OCI-LY7 (cell line): ENCODE measurements around the gene TXK. TPM values are rescaled to one million over a fixed set of nuclear protein-coding genes. Genes with fewer than 3 reads are reported as not detected.

ENCODE experiments used
- BruUV-seq: library from RNA; stranded (reverse); fragments of 400-500 nt; replicated peaks from 2 replicates; lab custom pipeline; 2021; lab: Mats Ljungman, UMichigan
- CTCF ChIA-PET: fragments of 300-600 bp; sonication (Branson Sonifier 250); formaldehyde crosslinking; loops from one replicate; lab custom pipeline; 2022; ENCODE audit warnings: antibody characterized with exemption; ENCODE audit not compliant: unreplicated experiment; lab: Charles Lee
- POLR2A ChIA-PET: fragments of 300-600 bp; sonication (Branson Sonifier 250); formaldehyde crosslinking; loops from one replicate; lab custom pipeline; 2022; ENCODE audit warnings: antibody characterized with exemption; lab: Charles Lee
- DNase-seq: peaks from one replicate; pipeline ENCODE4 v3.0.0-alpha.2; 2015; ENCODE audit warnings: low spot score
- H2AFZ ChIP-seq: fragments of 200-600 bp; sonication (generic), shearing (Covaris generic); 2 replicates; pipeline ENCODE4 v1.6.1; 2014; ENCODE audit warnings: mild to moderate bottlenecking, antibody characterized with exemption, low read length, moderate library complexity
- H3K27ac ChIP-seq: fragments of 200-600 bp; sonication (generic); 2 replicates; pipeline ENCODE4 v1.5.1; 2014; ENCODE audit warnings: mixed run types, low read depth, mild to moderate bottlenecking, moderate library complexity, low read length, inconsistent platforms; ENCODE audit not compliant: poor library complexity, severe bottlenecking
- H3K36me3 ChIP-seq: fragments of 200-600 bp; sonication (generic); 2 replicates; pipeline ENCODE4 v1.6.1; 2014; ENCODE audit warnings: mild to moderate bottlenecking, antibody characterized with exemption, low read length, moderate library complexity, mixed read lengths; ENCODE audit not compliant: insufficient read depth
- H3K4me1 ChIP-seq: fragments of 200-600 bp; sonication (generic); 2 replicates; pipeline ENCODE4 v1.5.1; 2014; ENCODE audit warnings: mild to moderate bottlenecking, low read length; ENCODE audit not compliant: insufficient read depth, poor library complexity, severe bottlenecking
- H3K4me2 ChIP-seq: fragments of 200-600 bp; sonication (generic); 2 replicates; pipeline ENCODE4 v1.6.1; 2014; ENCODE audit warnings: mild to moderate bottlenecking, low read length
- H3K4me3 ChIP-seq: fragments of 200-600 bp; sonication (generic); 2 replicates; pipeline ENCODE4 v1.5.1; 2014; ENCODE audit warnings: mild to moderate bottlenecking, low read depth, low read length; ENCODE audit not compliant: poor library complexity, severe bottlenecking
- H3K79me2 ChIP-seq: fragments of 200-600 bp; sonication (generic); 2 replicates; pipeline ENCODE4 v1.6.1; 2016; ENCODE audit warnings: low read depth, mild to moderate bottlenecking, low read length, moderate library complexity, mixed read lengths; ENCODE audit not compliant: insufficient read depth
- H3K9me2 ChIP-seq: fragments of 200-600 bp; sonication (generic); 2 replicates; pipeline ENCODE4 v1.6.1; 2016; ENCODE audit warnings: mild to moderate bottlenecking, low read length, mixed read lengths; ENCODE audit not compliant: insufficient read depth
- H3K9me3 ChIP-seq: fragments of 200-600 bp; sonication (generic); 2 replicates; pipeline ENCODE4 v1.6.1; 2014; ENCODE audit warnings: mild to moderate bottlenecking, mixed run types, low read length, mixed read lengths
- H4K20me1 ChIP-seq: fragments of 200-600 bp; sonication (generic); 2 replicates; pipeline ENCODE4 v1.6.1; 2014; ENCODE audit warnings: mild to moderate bottlenecking, antibody characterized with exemption, low read length, moderate library complexity, mixed read lengths; ENCODE audit not compliant: insufficient read depth
- CTCF ChIP-seq: fragments of 200-600 bp; sonication (generic); conservative IDR thresholded peaks from 2 replicates; pipeline ENCODE4 v1.5.1; 2014; ENCODE audit warnings: mild to moderate bottlenecking, antibody characterized with exemption, low read length, moderate library complexity, mixed read lengths
- EZH2phosphoT487 ChIP-seq: fragments of 200-600 bp; sonication (generic); IDR thresholded peaks from 2 replicates; pipeline ENCODE4 v1.6.1; 2018; ENCODE audit warnings: low read depth, borderline replicate concordance, mild to moderate bottlenecking, mixed run types, antibody characterized with exemption, low read length, moderate library complexity, mixed read lengths
- intact Hi-C: fragments of 100-400 bp; cut with micrococcal nuclease; formaldehyde crosslinking; loops from one replicate; pipeline ENCODE4 v1.10.0; 2022; ENCODE audit not compliant: unreplicated experiment
- total RNA-seq, 2 experiments: library from RNA; depleted of rRNA in 1 of 2; stranded (reverse); fragments of >200 nt in 1 of 2; shearing (Covaris generic) in 1 of 2; gene quantifications; 2 replicates each; pipeline ENCODE4 v1.2.3, GENCODE V29; 2014 to 2022

TXK gene
- total RNA-seq, 2 experiments from 2014 or later, result 0.11 TPM; not detected in 1

DNA sequence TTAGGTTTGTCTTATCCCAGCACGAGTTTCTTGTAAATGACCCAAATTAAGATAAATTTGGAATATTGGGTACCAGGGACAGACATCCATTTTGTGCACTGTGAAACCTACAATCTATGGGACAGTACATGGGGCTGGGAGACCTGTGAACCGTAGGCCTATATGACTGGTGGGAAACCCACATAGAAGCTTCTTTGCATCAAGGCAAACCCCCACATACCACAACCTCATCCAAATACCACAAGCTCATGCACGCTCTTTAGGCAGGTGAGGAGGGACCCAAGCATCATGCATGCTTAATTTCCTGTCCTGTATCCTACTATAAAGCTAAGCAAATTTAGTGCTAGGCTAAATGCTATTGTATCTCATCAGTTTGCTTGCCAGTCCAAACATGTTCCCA is 69.7 kb downstream of the TXK start:
- no peak for DNase-seq
- Histone ChIP-seq H3K79me2 (no peaks in the 10 kb centered on the region), H3K27ac (no peak overlapping the region), H2AFZ (no peak overlapping the region), H3K9me2 (no peaks in the 10 kb centered on the region), H3K9me3 (no peaks in the 10 kb centered on the region), H3K4me3 (no peak overlapping the region), H4K20me1 (no peaks in the 10 kb centered on the region), H3K36me3 (no peaks in the 10 kb centered on the region), H3K4me1 (no peaks in the 10 kb centered on the region), H3K4me2 (no peak overlapping the region)
- ChIA-PET CTCF (no interaction called here), POLR2A (interaction anchor here (0.9 kb wide), 1 partner anchor 15 kb away, joined by 3 read pairs; no protein-coding TSS in a partner anchor)
- BruUV-seq, result no TSS peak
- no peak for TF ChIP-seq EZH2phosphoT487
- no peak for TF ChIP-seq CTCF
- intact Hi-C loops, result no loop called here

DNA sequence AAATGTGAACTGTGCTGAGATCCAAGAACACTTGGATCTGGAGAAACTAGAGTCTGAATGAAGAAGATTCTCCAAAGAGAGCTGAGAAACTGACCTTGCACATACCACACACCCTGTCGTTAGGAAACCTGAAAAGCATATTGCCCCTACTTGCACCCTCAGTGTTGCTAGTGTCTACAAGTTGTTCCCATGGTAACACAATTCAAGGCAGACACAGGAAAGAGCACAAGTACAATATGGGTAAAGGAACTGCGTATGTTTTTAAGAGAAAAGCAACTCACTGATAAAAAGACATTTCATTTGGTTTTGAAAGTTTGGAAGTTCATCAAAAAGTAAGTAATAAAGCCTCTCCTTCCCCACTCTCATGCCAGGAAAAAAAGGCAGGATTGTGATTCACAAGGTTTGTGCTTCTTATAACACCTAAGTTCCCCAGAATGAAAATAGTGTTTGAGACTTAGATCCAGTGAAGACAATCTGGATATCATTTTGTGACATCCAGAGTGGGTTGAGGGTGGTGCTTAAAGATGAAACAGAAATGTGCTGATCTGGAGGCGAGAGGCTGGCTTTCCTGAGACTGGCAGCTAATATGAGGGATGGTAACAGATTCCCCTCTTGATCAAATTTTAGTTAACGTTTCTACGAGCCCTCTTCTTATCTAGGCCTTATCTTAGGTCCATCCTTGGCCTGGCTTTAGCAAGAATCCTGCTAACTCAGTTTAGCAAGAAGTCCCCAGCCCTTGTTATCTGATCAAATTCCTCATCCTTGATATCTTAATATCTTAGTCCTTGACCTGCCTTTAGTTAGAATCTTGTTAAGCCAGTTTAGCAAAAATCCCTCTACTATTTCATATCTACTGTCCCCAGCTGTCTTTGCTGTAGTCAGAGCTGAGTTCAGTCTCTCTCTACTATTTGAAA is 75.2 kb downstream of the TXK start:
- Histone ChIP-seq H3K9me2 (no peaks in the 10 kb centered on the region), H3K27ac (no peak overlapping the region), H3K9me3 (no peaks in the 10 kb centered on the region), H3K4me2 (no peak overlapping the region), H2AFZ (no peak overlapping the region), H3K79me2 (no peaks in the 10 kb centered on the region), H3K4me1 (no peaks in the 10 kb centered on the region), H4K20me1 (no peaks in the 10 kb centered on the region), H3K4me3 (no peak overlapping the region), H3K36me3 (no peaks in the 10 kb centered on the region)
- no peak for DNase-seq
- ChIA-PET CTCF (no interaction called here), POLR2A (interaction anchor here (0.6 to 1.2 kb wide), 7 partner anchors 8 to 687 kb away, joined by 3 to 5 read pairs (median 4); partner anchors contain the start of gene SLAIN2)
- intact Hi-C loops, result no loop called here
- TF ChIP-seq CTCF (no peak), EZH2phosphoT487 (no peak)
- no TSS peak for BruUV-seq

DNA sequence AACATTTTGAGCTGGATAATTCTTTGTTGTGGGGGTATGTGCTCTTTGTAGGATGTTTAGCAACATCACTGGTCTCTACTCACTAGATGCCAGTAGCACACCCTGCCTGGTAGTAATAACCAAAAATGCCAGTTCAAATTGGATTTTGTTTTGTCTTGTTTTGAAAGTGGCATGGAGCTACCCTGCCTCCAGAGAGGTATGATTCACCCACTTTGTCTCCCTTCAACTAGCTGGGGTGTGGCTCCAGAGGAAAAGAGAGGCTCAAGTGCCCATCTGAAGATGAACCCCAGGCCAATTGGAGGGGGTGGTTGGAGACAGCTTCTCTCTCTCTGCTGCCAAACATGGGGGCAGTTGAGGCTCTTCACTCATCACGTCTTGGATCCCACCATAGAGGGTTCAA is 83.0 kb downstream of the TXK start:
- Histone ChIP-seq H3K9me3 (no peaks in the 10 kb centered on the region), H3K4me1 (peaks cover 40% of the 10 kb centered on the region), H2AFZ (no peak overlapping the region), H3K36me3 (no peaks in the 10 kb centered on the region), H3K9me2 (no peaks in the 10 kb centered on the region), H3K27ac (no peak overlapping the region), H4K20me1 (no peaks in the 10 kb centered on the region), H3K4me2 (no peak overlapping the region), H3K4me3 (no peak overlapping the region), H3K79me2 (no peaks in the 10 kb centered on the region)
- ChIA-PET POLR2A (interaction anchor here (0.9 to 7.7 kb wide), 4 partner anchors 8 to 25 kb away, joined by 4 to 194 read pairs (median 5); no protein-coding TSS in a partner anchor), CTCF (no interaction called here)
- BruUV-seq, result no TSS peak
- intact Hi-C loops, result no loop called here
- TF ChIP-seq EZH2phosphoT487, result no peak
- TF ChIP-seq CTCF, result no peak
- DNase-seq, result no peak
